Left ventricle myocardium inferior (tissue), 1 donor: Measurements from ENCODE around the gene AFMID. TPM values are rescaled to one million over a fixed set of nuclear protein-coding genes. Genes with fewer than 3 reads are reported as not detected.

Experiments used
- DNase-seq: peaks from one replicate; pipeline ENCODE4 v3.0.0-alpha.2; 2020
- H3K27ac ChIP-seq: fragments of 200-600 bp; replicated peaks from 2 replicates; pipeline ENCODE4 v1.8.0; 2021
- H3K27me3 ChIP-seq: fragments of 200-600 bp; 2 replicates; pipeline ENCODE4 v1.8.0; 2021; ENCODE audit warnings: low read depth
- H3K36me3 ChIP-seq: fragments of 200-600 bp; 2 replicates; pipeline ENCODE4 v1.8.0; 2021
- H3K4me1 ChIP-seq: fragments of 200-600 bp; 2 replicates; pipeline ENCODE4 v1.8.0; 2021
- H3K4me3 ChIP-seq: fragments of 200-600 bp; 2 replicates; pipeline ENCODE4 v1.8.0; 2021; ENCODE audit warnings: mild to moderate bottlenecking, moderate library complexity
- H3K9me3 ChIP-seq: fragments of 200-600 bp; replicated peaks from 2 replicates; pipeline ENCODE4 v1.8.0; 2021
- intact Hi-C: fragments of 100-400 bp; cut with micrococcal nuclease; formaldehyde crosslinking; loops from one replicate; pipeline ENCODE4 v1.11.0; 2022
- total RNA-seq: library from RNA; stranded (reverse); fragmentation: NEBNext Ultra II Directional; extraction: Animal tissue kit (Norgen Biotek cat#: 25700); gene quantifications from one replicate; pipeline ENCODE4 v1.2.1, GENCODE V29; 2021
- TF ChIP-seq, protein P1 (sequence below): fragments of 200-600 bp; IDR thresholded peaks from 2 replicates; pipeline ENCODE4 v1.8.0; 2021; ENCODE audit warnings: antibody characterized with exemption, mild to moderate bottlenecking, borderline replicate concordance
- donor health status: DM: no; HTN: yes; CAD: no; lungs with severe emphysema.

The AFMID gene
- total RNA-seq, 1 donor from 2014 or later: 22.5 TPM

- Histone ChIP-seq H3K27me3 (peaks cover 13% of the 10 kb centered on the region), H3K4me1 (peaks cover 6% of the 10 kb centered on the region), H3K9me3 (no peaks in the 10 kb centered on the region), H3K4me3 (no peak overlapping the region), H3K36me3 (no peaks in the 10 kb centered on the region), H3K27ac (no peak overlapping the region)
- intact Hi-C loops: no loop called here
- DNase-seq: no peak
- TF ChIP-seq, protein P1, sequence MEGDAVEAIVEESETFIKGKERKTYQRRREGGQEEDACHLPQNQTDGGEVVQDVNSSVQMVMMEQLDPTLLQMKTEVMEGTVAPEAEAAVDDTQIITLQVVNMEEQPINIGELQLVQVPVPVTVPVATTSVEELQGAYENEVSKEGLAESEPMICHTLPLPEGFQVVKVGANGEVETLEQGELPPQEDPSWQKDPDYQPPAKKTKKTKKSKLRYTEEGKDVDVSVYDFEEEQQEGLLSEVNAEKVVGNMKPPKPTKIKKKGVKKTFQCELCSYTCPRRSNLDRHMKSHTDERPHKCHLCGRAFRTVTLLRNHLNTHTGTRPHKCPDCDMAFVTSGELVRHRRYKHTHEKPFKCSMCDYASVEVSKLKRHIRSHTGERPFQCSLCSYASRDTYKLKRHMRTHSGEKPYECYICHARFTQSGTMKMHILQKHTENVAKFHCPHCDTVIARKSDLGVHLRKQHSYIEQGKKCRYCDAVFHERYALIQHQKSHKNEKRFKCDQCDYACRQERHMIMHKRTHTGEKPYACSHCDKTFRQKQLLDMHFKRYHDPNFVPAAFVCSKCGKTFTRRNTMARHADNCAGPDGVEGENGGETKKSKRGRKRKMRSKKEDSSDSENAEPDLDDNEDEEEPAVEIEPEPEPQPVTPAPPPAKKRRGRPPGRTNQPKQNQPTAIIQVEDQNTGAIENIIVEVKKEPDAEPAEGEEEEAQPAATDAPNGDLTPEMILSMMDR: no peak
These were observed 50.3 kb downstream of the AFMID start for GRCh38 chr17:78237401-78238012.

DNA sequence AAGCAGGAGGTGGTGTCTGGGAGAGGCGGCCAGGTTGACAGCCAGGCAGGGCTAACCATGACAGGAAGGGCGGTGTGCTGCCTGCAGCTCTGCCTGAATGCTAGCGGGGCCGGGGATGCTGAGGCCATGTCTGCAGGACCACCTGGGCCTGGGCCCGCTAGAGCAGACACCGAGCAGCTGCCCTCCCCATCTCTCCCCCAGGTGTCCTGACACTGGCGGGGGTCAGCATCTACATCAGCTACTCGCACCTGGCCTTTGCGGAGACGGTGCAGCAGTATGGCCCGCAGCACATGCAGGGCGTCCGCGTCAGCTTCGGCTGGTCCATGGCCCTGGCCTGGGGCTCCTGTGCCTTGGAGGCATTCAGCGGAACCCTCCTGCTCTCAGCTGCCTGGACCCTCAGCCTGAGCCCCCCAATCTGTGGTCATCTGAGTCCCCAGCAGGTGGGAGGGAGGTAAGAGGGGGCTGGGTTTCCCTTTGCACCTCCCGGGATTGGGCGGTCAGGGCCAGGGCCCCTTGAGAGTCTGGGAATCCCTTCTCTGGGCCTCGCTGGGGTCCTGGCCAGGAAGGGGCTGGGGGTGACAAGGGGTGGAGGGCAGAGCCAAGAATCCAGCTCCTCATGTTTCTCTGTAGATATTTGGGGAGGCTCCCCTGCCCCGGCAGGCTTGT, 51.8 kb downstream of the AFMID start:
- H3K27me3 ChIP-seq: no peaks in the 10 kb centered on the region
- no peaks in the 10 kb centered on the region for H3K9me3 ChIP-seq
- no peak overlapping the region for H3K27ac ChIP-seq
- intact Hi-C loops: no loop called here
- TF ChIP-seq, protein P1: no peak
- no peak for DNase-seq
- peaks cover 6% of the 10 kb centered on the region for H3K4me1 ChIP-seq
- no peak overlapping the region for H3K4me3 ChIP-seq
- no peaks in the 10 kb centered on the region for H3K36me3 ChIP-seq

DNA sequence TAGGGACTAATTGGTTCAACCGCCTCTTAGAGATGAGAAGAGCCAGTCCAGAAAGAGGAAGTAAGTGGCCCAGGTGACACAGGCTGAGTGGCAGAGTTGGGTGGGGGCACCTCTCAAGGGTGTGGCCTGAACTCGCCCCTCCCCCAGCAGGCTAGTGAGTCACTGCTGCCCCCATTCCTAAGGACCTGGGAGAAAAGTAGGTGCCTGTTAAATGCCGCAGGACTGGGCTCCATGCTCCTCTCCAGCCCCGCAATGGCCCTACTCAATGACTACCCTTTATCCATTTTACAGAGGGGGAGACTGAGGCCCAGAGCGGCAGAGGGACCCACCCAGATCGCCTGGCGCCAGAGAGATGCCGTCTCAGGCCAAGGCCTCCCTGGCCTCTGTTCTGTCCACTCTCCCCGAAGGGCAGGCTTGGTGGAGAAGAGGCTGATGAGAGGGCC, 52.3 kb downstream of the AFMID start:
- intact Hi-C loops: no loop called here
- Histone ChIP-seq H3K27ac (no peak overlapping the region), H3K4me3 (no peak overlapping the region), H3K4me1 (peaks cover 4% of the 10 kb centered on the region), H3K36me3 (no peaks in the 10 kb centered on the region), H3K9me3 (no peaks in the 10 kb centered on the region), H3K27me3 (no peaks in the 10 kb centered on the region)
- no peak for DNase-seq
- TF ChIP-seq, protein P1: no peak

DNA sequence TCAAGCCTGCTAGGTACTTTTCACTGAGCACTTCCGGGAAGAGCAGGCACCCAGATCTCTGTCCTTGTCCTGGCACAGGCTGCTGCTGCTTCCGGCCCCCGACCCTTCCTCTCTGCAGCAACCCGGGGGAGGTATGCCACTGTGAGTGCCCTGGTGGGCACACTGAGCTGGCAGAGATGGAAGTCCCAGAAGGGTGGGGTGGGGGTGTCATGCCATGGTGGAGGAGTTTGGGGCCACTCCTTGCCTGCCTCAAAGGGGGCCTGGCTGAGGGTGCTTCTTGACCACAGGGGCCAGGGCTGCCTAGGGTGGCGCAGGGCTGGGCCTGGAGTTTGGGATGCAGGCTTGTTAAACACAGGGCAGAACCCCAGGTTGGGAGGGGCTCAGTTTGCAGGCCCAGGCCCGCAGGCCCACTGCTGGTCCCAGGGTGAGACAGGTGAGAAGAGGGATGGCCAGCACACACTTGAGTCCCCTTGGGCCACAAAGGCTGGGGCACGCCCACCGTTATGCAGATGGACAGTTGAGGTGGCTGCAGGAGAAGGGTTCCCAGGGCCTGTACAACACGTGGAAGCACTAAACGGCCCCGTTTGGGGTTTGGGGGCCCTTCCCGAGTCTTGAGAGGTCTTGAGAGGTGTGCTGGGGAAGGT, 53.0 kb downstream of the AFMID start:
- intact Hi-C loops: no loop called here

GRCh38 chr17:78240839-78241238, 53.7 kb downstream of the AFMID start:
- no peaks in the 10 kb centered on the region for H3K4me1 ChIP-seq
- H3K27ac ChIP-seq: no peak overlapping the region
- no peaks in the 10 kb centered on the region for H3K27me3 ChIP-seq
- no peak for DNase-seq
- TF ChIP-seq, protein P1: no peak
- no peaks in the 10 kb centered on the region for H3K9me3 ChIP-seq
- H3K4me3 ChIP-seq: no peak overlapping the region
- no peaks in the 10 kb centered on the region for H3K36me3 ChIP-seq
- intact Hi-C loops: no loop called here

More for the DNA sequence above, 53.0 kb downstream of the AFMID start:
- no peak overlapping the region for H3K4me3 ChIP-seq
- H3K9me3 ChIP-seq: no peaks in the 10 kb centered on the region
- no peaks in the 10 kb centered on the region for H3K4me1 ChIP-seq
- no peaks in the 10 kb centered on the region for H3K27me3 ChIP-seq
- DNase-seq: no peak
- TF ChIP-seq, protein P1: no peak
- H3K36me3 ChIP-seq: no peaks in the 10 kb centered on the region
- no peak overlapping the region for H3K27ac ChIP-seq
